ENCODE results near the gene LYPD3.
"Not testable (repeated sequence)": the region's sequence is repeated elsewhere in the genome, so short reads cannot be mapped to it uniquely, and the experiment has no call there.

LYPD3 gene

DNA sequence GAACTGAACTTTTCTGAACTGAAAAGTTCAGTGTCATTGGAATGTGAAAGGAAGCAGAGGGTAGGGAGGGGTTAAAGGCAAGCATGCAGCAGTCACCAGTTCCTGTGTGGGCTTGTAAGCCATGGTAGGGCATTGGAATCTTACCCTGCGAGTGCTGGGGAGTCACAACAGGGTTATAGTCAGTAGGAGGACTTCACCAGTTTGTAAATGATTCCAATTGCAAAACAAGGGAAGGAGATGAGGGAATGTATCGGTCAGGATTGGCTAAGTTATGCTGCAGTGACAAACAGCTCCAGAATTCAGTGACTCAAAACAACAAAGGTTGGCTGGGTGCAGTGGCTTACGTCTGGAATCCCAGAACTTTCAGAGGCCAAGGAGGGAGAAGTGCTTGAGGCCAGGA is 12.8 kb downstream of the LYPD3 start:
- no peak for DNase-seq (ENCODE audit: insufficient read length, low spot score)

DNA sequence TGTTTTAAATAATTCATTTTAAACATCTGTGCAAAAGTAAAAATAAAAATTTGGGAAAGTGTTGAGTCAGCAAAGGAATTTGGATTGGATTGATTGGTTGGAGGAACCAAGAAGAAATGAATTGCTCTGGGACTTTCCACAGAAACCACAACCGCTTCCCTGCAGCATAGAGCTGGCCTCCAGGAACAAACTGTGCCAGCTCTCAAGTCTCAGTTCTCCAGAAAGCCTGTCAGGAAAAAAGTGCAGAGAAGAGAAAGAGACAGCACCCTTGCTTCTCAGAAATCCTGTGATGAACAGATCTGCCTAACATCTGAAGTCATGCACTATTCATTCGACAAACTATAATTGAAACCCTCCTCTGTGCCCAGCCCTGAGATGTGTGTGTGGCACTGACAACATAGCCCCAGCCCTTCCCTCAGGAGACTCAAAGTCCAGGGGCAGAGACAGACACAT is 14.8 kb downstream of the LYPD3 start:
- TF ChIP-seq, protein P1, sequence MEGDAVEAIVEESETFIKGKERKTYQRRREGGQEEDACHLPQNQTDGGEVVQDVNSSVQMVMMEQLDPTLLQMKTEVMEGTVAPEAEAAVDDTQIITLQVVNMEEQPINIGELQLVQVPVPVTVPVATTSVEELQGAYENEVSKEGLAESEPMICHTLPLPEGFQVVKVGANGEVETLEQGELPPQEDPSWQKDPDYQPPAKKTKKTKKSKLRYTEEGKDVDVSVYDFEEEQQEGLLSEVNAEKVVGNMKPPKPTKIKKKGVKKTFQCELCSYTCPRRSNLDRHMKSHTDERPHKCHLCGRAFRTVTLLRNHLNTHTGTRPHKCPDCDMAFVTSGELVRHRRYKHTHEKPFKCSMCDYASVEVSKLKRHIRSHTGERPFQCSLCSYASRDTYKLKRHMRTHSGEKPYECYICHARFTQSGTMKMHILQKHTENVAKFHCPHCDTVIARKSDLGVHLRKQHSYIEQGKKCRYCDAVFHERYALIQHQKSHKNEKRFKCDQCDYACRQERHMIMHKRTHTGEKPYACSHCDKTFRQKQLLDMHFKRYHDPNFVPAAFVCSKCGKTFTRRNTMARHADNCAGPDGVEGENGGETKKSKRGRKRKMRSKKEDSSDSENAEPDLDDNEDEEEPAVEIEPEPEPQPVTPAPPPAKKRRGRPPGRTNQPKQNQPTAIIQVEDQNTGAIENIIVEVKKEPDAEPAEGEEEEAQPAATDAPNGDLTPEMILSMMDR (IDR thresholded peaks at IDR 0.05; ENCODE audit: insufficient read depth, missing control alignments): no peak
- no peak for DNase-seq (ENCODE audit: insufficient read length, low spot score)
- no peak for FAIRE-seq

More for the DNA sequence above, 12.8 kb downstream of the LYPD3 start:
- TF ChIP-seq, protein P1 (IDR thresholded peaks at IDR 0.05; ENCODE audit: insufficient read depth, missing control alignments): no peak
- FAIRE-seq: no peak

DNA sequence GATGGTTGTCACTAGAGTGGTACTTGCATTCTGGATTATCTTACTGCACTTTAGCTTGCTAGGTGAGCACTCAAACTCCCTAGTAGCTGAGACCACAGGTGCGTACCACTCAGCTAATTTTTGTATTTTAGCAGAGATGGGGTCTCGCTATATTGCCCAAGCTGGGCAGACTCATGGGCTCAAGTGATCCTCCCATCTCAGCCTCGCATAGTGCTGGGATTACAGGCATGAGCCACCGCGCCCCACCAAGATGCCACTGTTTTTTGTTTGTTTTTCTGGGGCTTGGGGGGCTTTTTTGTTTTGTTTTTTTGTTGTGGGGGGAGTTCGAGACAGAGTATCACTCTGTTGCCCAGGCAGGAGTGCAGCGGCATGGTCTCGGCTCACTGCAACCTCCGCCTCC is 17.8 kb downstream of the LYPD3 start:
- TF ChIP-seq, protein P1 (IDR thresholded peaks at IDR 0.05; ENCODE audit: insufficient read depth, missing control alignments): no peak
- FAIRE-seq (no peak), DNase-seq (ENCODE audit: insufficient read length, low spot score) (no peak)

DNA sequence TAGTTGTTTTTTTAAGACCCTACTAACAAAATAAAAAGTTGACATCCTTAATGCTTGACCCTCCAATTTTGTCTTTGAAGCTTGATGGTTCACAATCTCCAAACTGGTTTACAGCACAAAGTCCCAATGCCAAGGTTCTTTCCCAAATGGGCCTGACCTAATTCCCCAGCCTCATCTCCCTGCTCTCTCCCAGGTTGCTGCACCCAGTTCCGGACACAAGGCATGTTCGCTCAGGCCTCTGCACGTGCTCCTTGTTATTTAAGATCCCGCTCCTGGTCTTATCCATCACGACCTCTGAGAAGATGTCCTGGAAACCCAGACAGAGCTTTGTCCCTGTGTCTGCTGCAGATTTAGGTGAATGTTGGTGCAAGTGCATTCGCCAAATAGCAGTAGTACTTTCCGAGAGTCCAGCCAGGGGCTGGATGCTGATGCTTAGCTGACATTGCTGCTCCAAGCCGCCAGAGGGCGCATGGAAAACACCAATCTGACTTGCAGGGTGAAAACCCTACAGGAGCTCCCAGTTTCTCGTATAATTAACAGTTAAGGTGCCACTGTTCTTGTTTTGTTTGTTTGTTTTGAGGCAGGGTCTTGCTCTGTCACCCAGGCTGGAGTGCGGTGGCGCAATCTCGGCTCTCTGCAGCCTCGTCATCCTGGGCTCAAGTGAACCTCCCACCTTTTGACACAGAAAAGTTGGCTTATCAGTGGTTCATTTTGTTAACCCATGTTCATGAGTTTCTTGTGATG is 18.5 kb downstream of the LYPD3 start:
- DNase-seq (ENCODE audit: insufficient read length, low spot score): peak; percentile 51
- TF ChIP-seq, protein P1 (IDR thresholded peaks at IDR 0.05; ENCODE audit: insufficient read depth, missing control alignments): peak; percentile 95
- FAIRE-seq: no peak

DNA sequence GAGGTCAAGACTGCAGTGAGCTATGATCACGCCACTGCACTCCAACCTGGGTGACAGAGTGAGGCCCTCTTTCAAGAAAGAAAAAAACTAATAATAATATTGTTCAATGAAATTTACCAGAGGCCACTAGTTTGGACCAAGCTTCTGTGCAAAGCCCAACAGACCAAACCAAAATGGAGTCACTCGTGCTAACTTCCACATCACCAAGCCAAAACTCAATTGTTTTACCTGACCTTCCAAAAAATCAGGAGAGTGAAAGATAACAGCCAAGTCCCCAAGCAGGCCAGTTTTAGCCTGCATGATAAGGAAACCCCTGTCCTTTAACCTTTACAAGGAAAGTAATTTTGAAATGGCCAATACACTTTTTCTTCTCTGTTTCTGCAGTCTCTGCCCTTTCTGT is 20.0 kb downstream of the LYPD3 start:
- no peak for DNase-seq (ENCODE audit: insufficient read length, low spot score)
- no peak for FAIRE-seq
- TF ChIP-seq, protein P1 (IDR thresholded peaks at IDR 0.05; ENCODE audit: insufficient read depth, missing control alignments): no peak

DNA sequence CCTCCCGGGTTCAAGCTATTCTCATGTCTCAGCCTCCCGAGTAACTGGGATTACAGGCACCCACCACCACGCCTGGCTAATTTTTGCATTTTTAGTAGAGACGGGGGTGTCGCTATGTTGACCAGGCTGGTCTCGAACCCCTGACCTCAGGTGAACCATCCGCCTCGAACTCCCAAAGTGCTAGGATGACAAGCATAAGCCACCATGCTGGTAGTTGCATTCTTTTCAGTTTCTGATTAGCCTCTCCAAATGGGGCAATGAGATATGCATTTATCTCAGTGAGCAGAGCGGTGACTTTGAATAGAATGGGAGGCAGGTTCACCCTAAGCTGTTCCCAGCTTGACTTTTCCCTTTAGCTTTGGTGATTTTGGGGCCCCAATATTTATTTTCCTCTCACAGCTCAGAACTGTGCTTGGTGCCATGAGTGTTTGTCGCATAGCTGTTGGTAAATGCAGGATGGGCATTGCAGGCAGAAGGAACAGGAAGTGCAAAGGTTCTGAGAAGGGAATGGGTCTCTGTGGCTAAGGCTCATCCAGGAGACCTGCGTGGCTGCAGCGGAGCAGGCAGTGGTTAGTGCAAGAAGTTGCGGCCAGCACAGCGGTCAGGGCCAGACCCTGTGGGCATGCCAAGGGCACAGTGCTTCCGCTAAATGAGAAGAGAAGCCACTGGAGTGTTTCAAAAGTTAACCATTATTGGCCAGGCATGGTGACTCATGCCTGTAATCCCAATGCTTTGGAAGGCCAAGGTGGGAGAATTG is 20.7 kb downstream of the LYPD3 start:
- no peak for FAIRE-seq
- TF ChIP-seq, protein P1 (IDR thresholded peaks at IDR 0.05; ENCODE audit: insufficient read depth, missing control alignments): no peak
- no peak for DNase-seq (ENCODE audit: insufficient read length, low spot score)

DNA sequence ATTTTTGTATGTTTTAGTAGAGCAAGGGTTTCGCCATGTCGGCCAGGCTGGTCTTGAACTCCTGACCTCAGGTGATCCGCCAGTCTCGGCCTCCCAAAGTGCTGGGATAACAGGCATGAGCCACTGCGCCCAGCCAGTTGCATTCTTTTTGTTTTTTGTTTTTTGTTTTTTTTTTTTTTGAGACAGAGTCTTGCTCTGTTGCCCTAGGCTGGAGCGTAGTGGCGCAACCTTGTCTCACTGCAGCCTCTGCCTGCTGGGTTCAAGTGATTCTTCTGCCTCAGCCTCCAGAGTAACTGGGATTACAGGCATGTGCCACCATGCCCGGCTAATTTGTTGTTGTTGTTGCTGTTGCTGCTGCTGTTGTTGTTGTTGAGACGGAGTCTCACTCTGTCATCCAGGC is 21.3 kb downstream of the LYPD3 start:
- not testable (repeated sequence) for FAIRE-seq; DNase-seq (ENCODE audit: insufficient read length, low spot score)
